Mammary epithelial cell (primary cell): ENCODE data around the gene MUC4.

Experiments used
- CTCF ChIP-seq, 2 donors: IDR thresholded peaks in 1 of 2; conservative IDR thresholded peaks in 1 of 2; 2 replicates each; pipeline ENCODE4 v1.5.1; 2011 to 2012; ENCODE audit warnings: inconsistent platforms in 2 of 2, low read length in 2 of 2, mild to moderate bottlenecking in 2 of 2, control low read depth in 1 of 2, low read depth in 1 of 2; ENCODE audit not compliant: insufficient read depth in 1 of 2; ENCODE audit errors: extremely low read depth in 1 of 2
- EZH2 ChIP-seq: IDR thresholded peaks from 2 replicates; pipeline ENCODE4 v1.6.1; 2012; ENCODE audit warnings: low read length, inconsistent platforms, borderline replicate concordance

DNA sequence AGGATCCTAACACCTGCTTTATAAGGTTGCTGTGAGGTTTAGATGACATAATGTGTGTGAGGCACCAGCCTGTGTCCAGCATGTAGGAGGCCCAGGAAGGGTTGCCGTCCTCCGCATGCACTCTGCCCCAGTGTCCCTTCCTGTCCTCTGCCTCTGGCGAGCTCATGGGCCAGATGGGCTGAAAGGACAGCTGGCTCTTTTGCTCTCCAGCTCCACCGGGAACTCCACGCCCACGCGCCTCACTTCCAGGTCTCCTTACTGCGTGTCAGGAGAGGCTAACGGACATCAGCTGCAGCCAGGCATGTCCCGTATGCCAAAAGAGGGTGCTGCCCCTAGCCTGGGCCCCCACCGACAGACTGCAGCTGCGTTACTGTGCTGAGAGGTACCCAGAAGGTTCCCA lies 78.8 kb downstream of the MUC4 start:
- no peak for TF ChIP-seq CTCF (conservative IDR thresholded peaks at IDR 0.05 in 1 of 2, IDR thresholded peaks at IDR 0.05 in 1 of 2; ENCODE audit: extremely low read depth in 1 of 2, insufficient read depth in 1 of 2, low read depth in 1 of 2, low read length in 2 of 2)
- TF ChIP-seq EZH2, result no peak
